Karpas-422 (cell line): ENCODE results near the gene CHIT1. TPM values are rescaled to one million over a fixed set of nuclear protein-coding genes. Genes with fewer than 3 reads are reported as not detected.

Experiments
- DNase-seq: peaks from one replicate; pipeline ENCODE4 v3.0.0-alpha.2; 2015
- H2AFZ ChIP-seq: fragments of 200-600 bp; sonication (generic); 2 replicates; pipeline ENCODE4 v1.6.1; 2014; ENCODE audit warnings: antibody characterized with exemption, low read length, mixed read lengths
- H3K27ac ChIP-seq: fragments of 200-600 bp; sonication (generic); 2 replicates; pipeline ENCODE4 v1.5.1; 2014; ENCODE audit warnings: mild to moderate bottlenecking, low read length, moderate library complexity
- H3K27me3 ChIP-seq: fragments of 200-600 bp; sonication (generic); 2 replicates; pipeline ENCODE4 v1.6.1; 2014; ENCODE audit warnings: low read length, mixed read lengths
- H3K36me3 ChIP-seq: fragments of 200-600 bp; sonication (generic); 2 replicates; pipeline ENCODE4 v1.6.1; 2014; ENCODE audit warnings: low read length, mixed read lengths; ENCODE audit not compliant: insufficient read depth
- H3K4me1 ChIP-seq: fragments of 200-600 bp; sonication (generic); 2 replicates; pipeline ENCODE4 v1.6.1; 2014; ENCODE audit warnings: mild to moderate bottlenecking, low read length, mixed read lengths
- H3K4me2 ChIP-seq: fragments of 200-600 bp; sonication (generic); 2 replicates; pipeline ENCODE4 v1.6.1; 2014; ENCODE audit warnings: low read length, low read depth, mild to moderate bottlenecking; ENCODE audit not compliant: poor library complexity, severe bottlenecking
- H3K4me3 ChIP-seq: fragments of 200-600 bp; sonication (generic); 2 replicates; pipeline ENCODE4 v1.5.1; 2014; ENCODE audit warnings: mild to moderate bottlenecking, antibody characterized with exemption, low read length, mixed read lengths
- H3K79me2 ChIP-seq: fragments of 200-600 bp; sonication (generic); 2 replicates; pipeline ENCODE4 v1.6.1; 2014; ENCODE audit warnings: mild to moderate bottlenecking, low read length, mixed read lengths
- H3K9ac ChIP-seq: fragments of 200-600 bp; sonication (generic); 2 replicates; pipeline ENCODE4 v1.6.0; 2014; ENCODE audit warnings: low read length
- H3K9me2 ChIP-seq: fragments of 200-600 bp; sonication (generic), shearing (Covaris generic); replicated peaks from 2 replicates; pipeline ENCODE4 v1.6.0; 2014; ENCODE audit warnings: mild to moderate bottlenecking, low read length, moderate library complexity; ENCODE audit not compliant: insufficient read depth
- H3K9me3 ChIP-seq: fragments of 300-700, 200-600 bp; sonication (generic); 2 replicates; pipeline ENCODE4 v1.6.1; 2014; ENCODE audit warnings: low read length, mixed read lengths
- H4K20me1 ChIP-seq: fragments of 200-600 bp; sonication (generic); 2 replicates; pipeline ENCODE4 v1.6.1; 2014; ENCODE audit warnings: mild to moderate bottlenecking, antibody characterized with exemption, low read length, low read depth; ENCODE audit not compliant: insufficient read depth
- total RNA-seq: library from RNA; depleted of rRNA; stranded (reverse); fragments of >200 nt; shearing (Covaris generic); gene quantifications from 2 replicates; pipeline ENCODE4 v1.2.3, GENCODE V29; 2014; ENCODE audit warnings: low replicate concordance

Gene CHIT1
- total RNA-seq, 1 experiment from 2014 or later = 0.89 TPM

DNA sequence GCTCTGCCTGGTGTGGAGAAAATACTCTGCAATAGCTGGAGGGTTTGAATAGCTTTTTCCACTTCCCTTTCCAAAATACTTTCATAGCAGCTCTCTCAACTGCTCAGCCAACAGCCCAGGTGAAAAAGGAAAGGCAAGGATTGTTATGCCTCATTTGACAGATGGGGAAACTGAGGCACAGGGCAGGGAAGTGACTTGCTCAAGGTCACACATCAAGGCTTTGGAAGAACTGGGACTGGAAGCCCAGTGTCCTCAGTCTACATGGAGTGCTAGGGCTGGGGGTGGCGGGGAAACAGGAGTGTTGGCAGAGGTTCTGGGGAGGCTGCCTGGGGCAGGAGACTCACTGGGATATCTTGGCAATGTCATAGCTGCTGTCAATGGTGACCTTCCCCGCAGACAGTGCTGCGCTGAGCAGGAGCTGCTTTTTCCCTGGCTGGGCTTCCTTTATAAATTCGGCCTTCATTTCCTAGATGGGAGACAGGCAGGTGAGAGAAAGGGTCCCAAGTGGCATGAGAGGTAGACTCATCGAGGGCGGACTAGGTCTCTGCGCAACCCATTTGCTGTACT is 47.0 kb downstream of the CHIT1 start:
- H3K4me2 ChIP-seq = no peak overlapping the region
- H3K27ac ChIP-seq = no peak overlapping the region
- no peaks in the 10 kb centered on the region for H3K27me3 ChIP-seq
- H3K36me3 ChIP-seq = no peaks in the 10 kb centered on the region
- no peaks in the 10 kb centered on the region for H4K20me1 ChIP-seq
- H3K9me2 ChIP-seq = no peaks in the 10 kb centered on the region
- peak; percentile 41 for DNase-seq
- H3K9ac ChIP-seq = no peak overlapping the region
- peaks cover 5% of the 10 kb centered on the region; the same call in 1 of the 2 replicates for H3K79me2 ChIP-seq
- H3K9me3 ChIP-seq = no peaks in the 10 kb centered on the region
- H3K4me1 ChIP-seq = peaks cover 75% of the 10 kb centered on the region
- no peak overlapping the region for H3K4me3 ChIP-seq
- H2AFZ ChIP-seq = no peak overlapping the region

- H3K4me1 ChIP-seq = peaks cover 75% of the 10 kb centered on the region
- H3K27ac ChIP-seq = no peak overlapping the region
- H4K20me1 ChIP-seq = no peaks in the 10 kb centered on the region
- H3K4me2 ChIP-seq = no peak overlapping the region
- no peaks in the 10 kb centered on the region for H3K9me3 ChIP-seq
- H3K27me3 ChIP-seq = no peaks in the 10 kb centered on the region
- H3K36me3 ChIP-seq = no peaks in the 10 kb centered on the region
- no peak for DNase-seq
- H3K4me3 ChIP-seq = no peak overlapping the region
- no peak overlapping the region for H3K9ac ChIP-seq
- no peak overlapping the region for H2AFZ ChIP-seq
- H3K9me2 ChIP-seq = no peaks in the 10 kb centered on the region
- H3K79me2 ChIP-seq = peaks cover 5% of the 10 kb centered on the region; the same call in 1 of the 2 replicates
Measured at GRCh38 chr1:203181586-203182386, 47.7 kb downstream of the CHIT1 start.

DNA sequence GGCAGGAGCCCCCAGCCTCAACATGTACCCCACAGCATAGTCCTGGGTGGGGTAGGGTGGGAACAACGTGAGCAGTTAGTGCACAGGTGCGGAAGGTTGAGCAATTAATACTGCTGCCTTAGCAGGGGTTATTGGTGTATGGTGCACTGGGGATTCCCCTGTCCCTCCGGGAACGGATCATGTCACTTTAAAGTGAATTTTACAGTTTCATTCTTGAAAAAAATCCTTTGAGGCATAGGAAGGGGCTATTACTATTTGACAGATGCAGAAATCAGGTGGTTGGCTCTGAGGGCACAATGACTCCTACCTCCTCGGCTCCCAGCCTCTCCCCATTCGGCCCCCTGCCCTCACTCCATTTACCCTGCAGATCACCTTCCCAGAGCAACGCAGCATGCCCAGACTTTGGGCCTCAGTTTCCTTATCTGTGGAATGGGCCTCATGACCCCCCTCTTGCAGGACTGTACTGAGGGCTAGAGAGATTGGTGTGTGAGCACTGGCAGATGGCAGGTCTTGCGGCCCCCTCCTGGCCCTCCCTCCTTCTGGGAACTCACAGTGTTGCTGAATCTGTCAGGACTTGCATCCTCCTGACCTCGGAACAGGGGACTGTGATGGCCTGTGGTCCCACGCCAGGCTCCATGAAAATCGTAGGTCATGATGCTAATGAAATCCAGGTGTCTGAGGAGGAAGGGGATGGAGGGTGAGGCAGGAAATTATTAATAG is 48.7 kb downstream of the CHIT1 start:
- H3K4me2 ChIP-seq = peak overlapping the region; percentile 80
- peak overlapping the region; percentile 96 for H3K9ac ChIP-seq
- H4K20me1 ChIP-seq = no peaks in the 10 kb centered on the region
- H3K27ac ChIP-seq = peak overlapping the region; percentile 99
- peak overlapping the region; percentile 71 for H3K4me3 ChIP-seq
- no peaks in the 10 kb centered on the region for H3K27me3 ChIP-seq
- DNase-seq = peak; percentile 46
- peaks cover 75% of the 10 kb centered on the region for H3K4me1 ChIP-seq
- peaks cover 5% of the 10 kb centered on the region; the same call in 1 of the 2 replicates for H3K79me2 ChIP-seq
- H3K9me2 ChIP-seq = no peaks in the 10 kb centered on the region
- no peaks in the 10 kb centered on the region for H3K9me3 ChIP-seq
- no peaks in the 10 kb centered on the region for H3K36me3 ChIP-seq
- no peak overlapping the region for H2AFZ ChIP-seq

DNA sequence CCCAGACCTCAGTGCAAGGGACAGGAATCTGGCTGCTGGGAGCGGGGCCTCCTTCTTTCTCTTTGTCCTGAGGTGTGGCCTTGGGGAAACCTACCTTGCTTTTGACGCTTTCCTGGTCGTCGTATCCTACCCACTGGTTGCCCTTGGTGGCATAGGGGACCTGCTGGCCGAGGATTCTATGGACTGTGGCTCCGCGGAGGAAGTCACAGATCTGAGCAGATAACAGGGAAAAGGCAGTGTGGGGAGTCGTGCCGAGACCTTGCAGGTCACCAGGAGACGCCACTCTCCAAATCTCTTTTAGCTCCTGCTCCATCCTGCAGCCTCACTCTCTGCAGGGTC is 49.8 kb downstream of the CHIT1 start:
- Histone ChIP-seq H3K27me3 (no peaks in the 10 kb centered on the region), H3K9ac (peak overlapping the region; percentile 96), H3K4me2 (peak overlapping the region; percentile 80), H3K27ac (peak overlapping the region; percentile 99), H3K4me1 (peaks cover 79% of the 10 kb centered on the region), H3K4me3 (peak overlapping the region; percentile 71), H4K20me1 (no peaks in the 10 kb centered on the region), H3K79me2 (peaks cover 5% of the 10 kb centered on the region; the same call in 1 of the 2 replicates), H3K9me3 (no peaks in the 10 kb centered on the region), H3K36me3 (peaks cover under 1% of the 10 kb centered on the region; the same call in 1 of the 2 replicates), H2AFZ (no peak overlapping the region), H3K9me2 (no peaks in the 10 kb centered on the region)
- no peak for DNase-seq

DNA sequence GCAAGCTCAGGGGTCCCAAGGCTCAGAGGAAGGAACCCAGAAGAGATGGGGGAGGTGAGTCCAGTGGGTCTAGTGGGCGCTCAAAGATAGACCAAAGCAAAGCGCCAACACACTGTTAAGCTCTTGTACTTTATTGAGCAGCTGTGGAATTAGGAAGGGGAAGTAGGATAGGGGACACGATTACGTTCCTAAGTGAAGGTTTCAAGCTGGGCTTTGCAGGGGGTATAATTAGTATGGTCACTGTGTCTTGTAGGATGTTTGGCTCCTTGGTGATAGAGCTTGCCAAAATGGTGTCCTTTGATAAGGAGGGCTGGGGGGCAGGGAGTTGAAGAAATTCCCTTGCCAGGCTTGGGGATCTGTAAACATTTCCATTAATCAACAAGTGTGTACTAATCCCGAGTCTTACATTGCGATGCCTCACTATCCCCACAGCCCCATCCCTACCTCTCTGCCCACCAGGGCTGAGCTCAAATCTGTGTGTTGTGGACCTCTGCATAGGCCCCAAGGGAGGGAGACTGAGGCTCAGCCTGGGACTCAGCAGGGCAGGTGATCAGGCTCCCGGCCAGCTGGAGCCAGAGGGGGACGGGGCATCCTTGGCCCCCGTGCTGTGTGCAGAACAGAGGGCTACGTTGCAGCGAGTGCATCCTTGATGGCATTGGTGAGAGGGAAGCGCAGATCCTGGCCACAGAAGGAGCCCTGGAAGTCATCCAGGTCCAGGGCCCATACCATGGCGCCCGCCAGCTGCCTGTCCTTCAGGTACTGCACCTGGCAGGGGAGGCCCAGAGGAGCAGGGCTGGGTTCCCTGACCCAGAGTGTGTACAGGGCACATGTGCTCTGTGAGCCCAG is 50.4 kb downstream of the CHIT1 start:
- Histone ChIP-seq H3K9me2 (no peaks in the 10 kb centered on the region), H3K4me3 (peak overlapping the region; percentile 71), H3K9me3 (no peaks in the 10 kb centered on the region), H2AFZ (no peak overlapping the region), H3K27ac (peak overlapping the region; percentile 99), H3K79me2 (peaks cover 5% of the 10 kb centered on the region; the same call in 1 of the 2 replicates), H3K4me1 (peaks cover 84% of the 10 kb centered on the region), H3K27me3 (no peaks in the 10 kb centered on the region), H3K4me2 (peak overlapping the region; percentile 80), H4K20me1 (no peaks in the 10 kb centered on the region), H3K36me3 (peaks cover 5% of the 10 kb centered on the region; the same call in 1 of the 2 replicates), H3K9ac (peak overlapping the region; percentile 96)
- peak; percentile 72 for DNase-seq

DNA sequence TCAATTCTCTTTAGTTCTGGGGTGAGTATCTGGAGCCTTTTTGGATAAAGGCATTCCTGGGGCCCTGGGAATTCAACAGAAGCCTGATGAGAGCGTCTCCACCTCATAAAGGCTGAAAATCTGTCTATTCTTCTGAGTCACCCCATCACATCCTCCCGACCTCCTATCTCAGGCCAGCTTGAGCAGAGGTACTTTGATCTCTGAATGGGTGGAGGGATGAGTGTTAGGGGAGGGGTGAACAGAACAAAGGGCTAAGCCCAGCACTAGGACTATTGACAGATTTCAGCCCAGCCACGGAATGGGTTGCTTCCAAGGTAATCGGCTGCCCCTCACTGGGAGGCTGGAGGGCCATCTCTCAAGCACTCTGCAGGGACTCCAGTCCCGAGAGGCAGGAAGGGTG is 51.4 kb downstream of the CHIT1 start:
- no peaks in the 10 kb centered on the region for H3K27me3 ChIP-seq
- no peaks in the 10 kb centered on the region for H3K9me2 ChIP-seq
- no peaks in the 10 kb centered on the region for H3K9me3 ChIP-seq
- peak overlapping the region; percentile 96 for H3K9ac ChIP-seq
- peaks cover 94% of the 10 kb centered on the region for H3K4me1 ChIP-seq
- peaks cover 7% of the 10 kb centered on the region for H3K36me3 ChIP-seq
- peak overlapping the region; percentile 99 for H3K27ac ChIP-seq
- H3K79me2 ChIP-seq = peaks cover 5% of the 10 kb centered on the region; the same call in 1 of the 2 replicates
- H3K4me2 ChIP-seq = peak overlapping the region; percentile 80
- no peak overlapping the region for H2AFZ ChIP-seq
- H4K20me1 ChIP-seq = no peaks in the 10 kb centered on the region
- H3K4me3 ChIP-seq = peak overlapping the region; percentile 71
- DNase-seq = peak; percentile 79

GRCh38 chr1:203177470-203178039 is 51.9 kb downstream of the CHIT1 start:
- peak; percentile 57 for DNase-seq
- Histone ChIP-seq H3K9me2 (no peaks in the 10 kb centered on the region), H3K36me3 (peaks cover 12% of the 10 kb centered on the region), H4K20me1 (peaks cover 4% of the 10 kb centered on the region; the same call in 1 of the 2 replicates), H3K9me3 (no peaks in the 10 kb centered on the region), H3K4me3 (peak overlapping the region; percentile 71), H3K27me3 (no peaks in the 10 kb centered on the region), H3K79me2 (peaks cover 5% of the 10 kb centered on the region; the same call in 1 of the 2 replicates), H2AFZ (no peak overlapping the region), H3K4me1 (peaks cover 99% of the 10 kb centered on the region), H3K4me2 (peak overlapping the region; percentile 80), H3K9ac (peak overlapping the region; percentile 96), H3K27ac (peak overlapping the region; percentile 99)
